Neural cell (in vitro differentiated cells): ENCODE results near the gene LHB. TPM values are rescaled to one million over a fixed set of nuclear protein-coding genes. Genes with fewer than 3 reads are reported as not detected.

Experiments
- H2AFZ ChIP-seq: fragments of 200-600, 300-800 bp; sonication (generic), shearing (Covaris generic); 2 replicates; pipeline ENCODE4 v1.6.0; 2014; ENCODE audit warnings: low read depth, mild to moderate bottlenecking, antibody characterized with exemption, low read length, moderate library complexity
- H3F3A ChIP-seq: fragments of 200-600 bp; shearing (Covaris generic); 2 replicates; pipeline ENCODE4 v1.6.1; 2016; ENCODE audit warnings: mild to moderate bottlenecking, moderate library complexity, mixed read lengths, antibody characterized with exemption, low read length; ENCODE audit not compliant: insufficient read depth, poor library complexity, severe bottlenecking
- H3K27ac ChIP-seq: fragments of 200-600, 300-800 bp; sonication (generic), shearing (Covaris generic); 2 replicates; pipeline ENCODE4 v1.5.1; 2014; ENCODE audit warnings: mild to moderate bottlenecking, low read length, moderate library complexity
- H3K27me3 ChIP-seq: fragments of 300-800, 200-600 bp; sonication (generic), shearing (Covaris generic); 2 replicates; pipeline ENCODE4 v1.6.0; 2014; ENCODE audit warnings: mild to moderate bottlenecking, low read depth, low read length, moderate library complexity; ENCODE audit not compliant: insufficient read depth
- H3K36me3 ChIP-seq: fragments of 300-800, 200-600 bp; sonication (generic), shearing (Covaris generic); 2 replicates; pipeline ENCODE4 v1.5.1; 2014; ENCODE audit warnings: mild to moderate bottlenecking, antibody characterized with exemption, low read length, moderate library complexity; ENCODE audit not compliant: insufficient read depth
- H3K4me2 ChIP-seq: fragments of 300-800, 200-600 bp; sonication (generic), shearing (Covaris generic); 2 replicates; pipeline ENCODE4 v1.6.0; 2014; ENCODE audit warnings: mild to moderate bottlenecking, low read length
- H3K4me3 ChIP-seq: fragments of 300-800, 200-600 bp; sonication (generic), shearing (Covaris generic); 2 replicates; pipeline ENCODE4 v1.5.1; 2014; ENCODE audit warnings: mild to moderate bottlenecking, low read length, moderate library complexity
- H3K79me2 ChIP-seq: fragments of 200-600 bp; shearing (Covaris generic); replicated peaks from 2 replicates; pipeline ENCODE4 v1.6.0; 2014; ENCODE audit warnings: mild to moderate bottlenecking, low read length, moderate library complexity; ENCODE audit not compliant: insufficient read depth
- H3K9ac ChIP-seq: fragments of 300-800, 200-600 bp; sonication (generic), shearing (Covaris generic); 2 replicates; pipeline ENCODE4 v1.6.1; 2016; ENCODE audit warnings: mild to moderate bottlenecking, low read length, mixed read lengths
- H3K9me2 ChIP-seq: fragments of 200-600 bp; shearing (Covaris generic); 2 replicates; pipeline ENCODE4 v1.6.1; 2016; ENCODE audit warnings: mild to moderate bottlenecking, low read length, mixed read lengths; ENCODE audit not compliant: insufficient read depth
- H3K9me3 ChIP-seq: fragments of 200-600, 300-800 bp; sonication (generic), shearing (Covaris generic); 2 replicates; pipeline ENCODE4 v1.6.1; 2016; ENCODE audit warnings: mild to moderate bottlenecking, mixed run types, low read length, moderate library complexity, mixed read lengths
- H4K20me1 ChIP-seq: fragments of 200-600 bp; shearing (Covaris generic); 2 replicates; pipeline ENCODE4 v1.6.1; 2016; ENCODE audit warnings: mild to moderate bottlenecking, mixed run types; ENCODE audit not compliant: insufficient read depth
- CTCF ChIP-seq: fragments of 450-650 bp; IDR thresholded peaks from 2 replicates; pipeline ENCODE4 v1.5.1; 2014; ENCODE audit warnings: antibody characterized with exemption, mild to moderate bottlenecking, moderate library complexity; ENCODE audit not compliant: poor library complexity, severe bottlenecking
- EP300 ChIP-seq: fragments of 450-650 bp; conservative IDR thresholded peaks from 2 replicates; pipeline ENCODE4 v1.6.1; 2014; ENCODE audit warnings: antibody characterized with exemption, mild to moderate bottlenecking, moderate library complexity; ENCODE audit not compliant: poor library complexity, severe bottlenecking
- EZH2 ChIP-seq: fragments of 200-600, 300-800 bp; shearing (Covaris generic), sonication (generic); IDR thresholded peaks from 2 replicates; pipeline ENCODE4 v1.6.1; 2014; ENCODE audit warnings: antibody characterized with exemption, low read length, borderline replicate concordance, mild to moderate bottlenecking; ENCODE audit not compliant: insufficient read depth, poor library complexity, severe bottlenecking
- MXI1 ChIP-seq: fragments of 450-650 bp; conservative IDR thresholded peaks from 2 replicates; pipeline ENCODE4 v1.6.1; 2014; ENCODE audit warnings: antibody characterized with exemption, mild to moderate bottlenecking; ENCODE audit not compliant: poor library complexity, severe bottlenecking
- POLR2AphosphoS5 ChIP-seq: IDR thresholded peaks from 2 replicates; pipeline ENCODE4 v1.6.1; 2012
- RAD21 ChIP-seq: fragments of 450-650 bp; conservative IDR thresholded peaks from 2 replicates; pipeline ENCODE4 v1.6.1; 2014; ENCODE audit warnings: antibody characterized with exemption, mild to moderate bottlenecking, moderate library complexity
- REST ChIP-seq: IDR thresholded peaks from 2 replicates; pipeline ENCODE4 v1.6.1; 2012; ENCODE audit warnings: borderline replicate concordance
- SMC3 ChIP-seq: fragments of 450-650 bp; conservative IDR thresholded peaks from 2 replicates; pipeline ENCODE4 v1.6.1; 2014; ENCODE audit warnings: antibody characterized with exemption, mild to moderate bottlenecking, moderate library complexity; ENCODE audit not compliant: poor library complexity
- TAF1 ChIP-seq: IDR thresholded peaks from 2 replicates; pipeline ENCODE4 v1.6.1; 2012; ENCODE audit warnings: low read depth
- polyA plus RNA-seq: library from polyadenylated mRNA; depleted of rRNA; stranded (reverse); fragments of >200 nt; gene quantifications from 2 replicates; pipeline ENCODE4 v1.2.3, GENCODE V29; 2014

LHB gene
- polyA plus RNA-seq, 1 donor from 2014 or later, result not detected

- H3K9me3 ChIP-seq, result no peaks in the 10 kb centered on the region
- H3K9me2 ChIP-seq, result no peaks in the 10 kb centered on the region
- no peak for TF ChIP-seq TAF1
- no peak for TF ChIP-seq MXI1
- TF ChIP-seq CTCF, result no peak
- no peak for TF ChIP-seq REST
- TF ChIP-seq EZH2, result no peak
- no peak for TF ChIP-seq EP300
- no peak overlapping the region for H3K9ac ChIP-seq
- no peak overlapping the region for H3K4me2 ChIP-seq
- no peaks in the 10 kb centered on the region for H4K20me1 ChIP-seq
- no peak overlapping the region for H3K4me3 ChIP-seq
- peaks cover 13% of the 10 kb centered on the region for H3K27me3 ChIP-seq
- H3K36me3 ChIP-seq, result no peaks in the 10 kb centered on the region
- H3F3A ChIP-seq, result no peaks in the 10 kb centered on the region
- no peaks in the 10 kb centered on the region for H3K79me2 ChIP-seq
- no peak overlapping the region for H2AFZ ChIP-seq
- no peak overlapping the region for H3K27ac ChIP-seq
Measured at GRCh38 chr19:49016067-49016839, 638 bp downstream of the LHB start.

- H3K36me3 ChIP-seq, result no peaks in the 10 kb centered on the region
- H3K4me3 ChIP-seq, result no peak overlapping the region
- H2AFZ ChIP-seq, result no peak overlapping the region
- TF ChIP-seq MXI1 (no peak), RAD21 (no peak), SMC3 (no peak), REST (no peak), POLR2AphosphoS5 (no peak), EP300 (no peak), EZH2 (no peak), CTCF (no peak), TAF1 (no peak)
- no peaks in the 10 kb centered on the region for H3K9me2 ChIP-seq
- no peak overlapping the region for H3K4me2 ChIP-seq
- H3K9me3 ChIP-seq, result no peaks in the 10 kb centered on the region
- H3K9ac ChIP-seq, result no peak overlapping the region
- H3F3A ChIP-seq, result no peaks in the 10 kb centered on the region
- peaks cover 13% of the 10 kb centered on the region for H3K27me3 ChIP-seq
- no peak overlapping the region for H3K27ac ChIP-seq
- no peaks in the 10 kb centered on the region for H4K20me1 ChIP-seq
- H3K79me2 ChIP-seq, result no peaks in the 10 kb centered on the region
Measured at GRCh38 chr19:49014870-49015255, 2.0 kb downstream of the LHB start.
